ENCODE measurements around the gene CCDC186.

CCDC186 gene

GRCh38 chr10:114188900-114189299, 14.9 kb upstream of the CCDC186 start:
- TF ChIP-seq, protein P1, sequence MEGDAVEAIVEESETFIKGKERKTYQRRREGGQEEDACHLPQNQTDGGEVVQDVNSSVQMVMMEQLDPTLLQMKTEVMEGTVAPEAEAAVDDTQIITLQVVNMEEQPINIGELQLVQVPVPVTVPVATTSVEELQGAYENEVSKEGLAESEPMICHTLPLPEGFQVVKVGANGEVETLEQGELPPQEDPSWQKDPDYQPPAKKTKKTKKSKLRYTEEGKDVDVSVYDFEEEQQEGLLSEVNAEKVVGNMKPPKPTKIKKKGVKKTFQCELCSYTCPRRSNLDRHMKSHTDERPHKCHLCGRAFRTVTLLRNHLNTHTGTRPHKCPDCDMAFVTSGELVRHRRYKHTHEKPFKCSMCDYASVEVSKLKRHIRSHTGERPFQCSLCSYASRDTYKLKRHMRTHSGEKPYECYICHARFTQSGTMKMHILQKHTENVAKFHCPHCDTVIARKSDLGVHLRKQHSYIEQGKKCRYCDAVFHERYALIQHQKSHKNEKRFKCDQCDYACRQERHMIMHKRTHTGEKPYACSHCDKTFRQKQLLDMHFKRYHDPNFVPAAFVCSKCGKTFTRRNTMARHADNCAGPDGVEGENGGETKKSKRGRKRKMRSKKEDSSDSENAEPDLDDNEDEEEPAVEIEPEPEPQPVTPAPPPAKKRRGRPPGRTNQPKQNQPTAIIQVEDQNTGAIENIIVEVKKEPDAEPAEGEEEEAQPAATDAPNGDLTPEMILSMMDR (IDR thresholded peaks at IDR 0.05; ENCODE audit: low read depth, low read length, missing control alignments): no peak
- H3K4me3 ChIP-seq (ENCODE audit: low read depth, low read length): no peak overlapping the region
- DNase-seq (ENCODE audit: low read depth): no peak
- in situ Hi-C loops (cut with HindIII; ENCODE audit: low sequenced_read_pairs): no loop called here

- TF ChIP-seq, protein P1 (IDR thresholded peaks at IDR 0.05; ENCODE audit: low read depth, low read length, missing control alignments): no peak
- no peak for DNase-seq (ENCODE audit: low read depth)
- no peak overlapping the region for H3K4me3 ChIP-seq (ENCODE audit: low read depth, low read length)
- in situ Hi-C loops (cut with HindIII; ENCODE audit: low sequenced_read_pairs): no loop called here
Observed at GRCh38 chr10:114188001-114188400, 14.0 kb upstream of the CCDC186 start.

- no peak for DNase-seq (ENCODE audit: low read depth)
- H3K4me3 ChIP-seq (ENCODE audit: low read depth, low read length): no peak overlapping the region
- TF ChIP-seq, protein P1 (IDR thresholded peaks at IDR 0.05; ENCODE audit: low read depth, low read length, missing control alignments): no peak
- in situ Hi-C loops (cut with HindIII; ENCODE audit: low sequenced_read_pairs): no loop called here
Observed at GRCh38 chr10:114184276-114184675, 10.3 kb upstream of the CCDC186 start.

GRCh38 chr10:114183563-114183962, 9.6 kb upstream of the CCDC186 start:
- TF ChIP-seq, protein P1 (IDR thresholded peaks at IDR 0.05; ENCODE audit: low read depth, low read length, missing control alignments): no peak
- DNase-seq (ENCODE audit: low read depth): no peak
- H3K4me3 ChIP-seq (ENCODE audit: low read depth, low read length): no peak overlapping the region
- in situ Hi-C loops (cut with HindIII; ENCODE audit: low sequenced_read_pairs): no loop called here

GRCh38 chr10:114181971-114182370, 8.0 kb upstream of the CCDC186 start:
- no peak overlapping the region for H3K4me3 ChIP-seq (ENCODE audit: low read depth, low read length)
- TF ChIP-seq, protein P1 (IDR thresholded peaks at IDR 0.05; ENCODE audit: low read depth, low read length, missing control alignments): no peak
- in situ Hi-C loops (cut with HindIII; ENCODE audit: low sequenced_read_pairs): no loop called here
- no peak for DNase-seq (ENCODE audit: low read depth)

DNA sequence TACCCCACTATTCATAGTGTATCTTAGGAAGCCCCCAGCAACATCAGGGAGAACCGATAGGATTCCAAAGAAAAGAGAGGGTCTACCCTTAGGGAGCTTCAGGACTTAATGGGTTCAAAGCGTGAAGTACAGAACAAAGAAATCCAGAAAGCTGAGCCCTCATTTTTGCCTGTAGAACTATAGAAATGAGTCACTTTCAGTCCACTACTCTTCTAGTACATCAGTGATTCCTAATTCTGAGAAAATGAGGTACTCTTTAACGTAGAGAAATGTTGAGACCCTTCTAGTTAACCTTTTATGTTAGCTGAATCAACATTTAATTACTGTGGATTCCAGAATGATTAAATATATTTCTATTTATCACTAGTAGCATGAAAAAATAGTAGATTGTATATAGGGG, 6.9 kb upstream of the CCDC186 start:
- H3K4me3 ChIP-seq (ENCODE audit: low read depth, low read length): no peak overlapping the region
- in situ Hi-C loops (cut with HindIII; ENCODE audit: low sequenced_read_pairs): no loop called here
- TF ChIP-seq, protein P1 (IDR thresholded peaks at IDR 0.05; ENCODE audit: low read depth, low read length, missing control alignments): no peak
- DNase-seq (ENCODE audit: low read depth): no peak

GRCh38 chr10:114179747-114180146, 5.7 kb upstream of the CCDC186 start:
- in situ Hi-C loops (cut with HindIII; ENCODE audit: low sequenced_read_pairs): no loop called here
- TF ChIP-seq, protein P1 (IDR thresholded peaks at IDR 0.05; ENCODE audit: low read depth, low read length, missing control alignments): no peak
- DNase-seq (ENCODE audit: low read depth): no peak
- H3K4me3 ChIP-seq (ENCODE audit: low read depth, low read length): no peak overlapping the region

Data from astrocyte of the cerebellum (primary cell).